ENCODE measurements around the gene RNF157.

RNF157 gene

GRCh38 chr17:76240461-76241203 is at the start of gene RNF157:
Gene RNF157, minus strand, starts transcription at chr17:76240493. Its CDS starts 253 bp downstream, at chr17:76240240.
- DNase-seq = no peak

DNA sequence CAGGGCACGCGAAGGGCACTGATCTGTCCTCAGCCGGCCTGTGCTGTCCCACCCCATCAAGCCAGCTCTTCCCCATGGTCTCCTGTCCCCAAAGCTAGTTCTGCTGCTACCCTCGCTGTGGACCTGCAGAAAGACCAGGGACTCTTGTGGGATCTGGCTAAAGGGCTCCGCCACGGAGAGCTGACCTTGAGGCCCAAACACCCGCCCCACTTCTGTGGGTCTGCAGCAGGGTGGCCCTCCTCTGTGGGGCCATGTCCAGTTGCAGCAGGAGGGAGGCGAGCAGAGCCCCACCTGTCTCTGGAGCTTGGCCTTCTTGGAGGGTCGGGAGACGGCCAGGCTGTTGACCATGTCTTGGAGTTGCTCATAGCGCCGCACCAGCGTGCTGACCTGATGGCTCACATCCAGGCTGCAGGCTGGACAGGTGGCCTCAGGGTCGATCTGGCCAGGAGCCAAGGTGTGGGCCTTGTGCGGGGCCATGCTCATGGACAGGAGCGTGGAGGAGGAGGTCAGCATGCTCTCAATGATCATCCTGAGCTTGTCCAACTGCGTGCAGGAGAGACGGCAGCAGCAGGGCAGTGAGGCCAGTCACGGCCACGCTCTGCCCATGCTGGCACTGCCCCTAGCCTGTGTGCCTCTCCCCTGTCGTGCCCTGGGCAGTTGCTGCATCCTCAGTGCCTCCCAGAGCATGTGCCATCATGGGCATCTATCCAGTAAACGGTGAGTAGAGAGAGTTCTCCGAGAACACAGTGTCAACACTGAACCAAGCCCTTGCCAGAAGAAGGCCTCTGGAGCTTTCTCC is 41.5 kb upstream of the RNF157 start:
- no peak for DNase-seq

DNA sequence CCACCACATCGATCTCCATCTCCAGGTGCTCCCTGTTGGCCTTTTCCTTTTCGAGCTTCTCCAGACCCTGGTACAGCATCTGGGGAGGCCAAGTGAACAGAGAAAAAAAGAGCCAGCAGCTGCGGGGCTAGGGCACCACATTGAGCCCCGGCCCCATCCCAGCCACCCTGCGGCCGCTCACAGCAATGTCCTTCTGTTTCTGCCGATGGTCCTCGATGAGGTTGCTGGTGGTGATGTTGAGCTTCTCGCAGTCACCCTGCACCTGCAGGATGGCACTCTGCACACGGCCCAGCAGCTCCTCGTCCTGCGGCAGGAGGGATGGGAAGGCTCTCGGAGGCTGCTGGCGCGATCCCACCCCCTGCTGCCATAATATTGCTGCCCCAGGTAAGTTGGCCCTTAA is 40.4 kb upstream of the RNF157 start:
- DNase-seq = no peak

DNA sequence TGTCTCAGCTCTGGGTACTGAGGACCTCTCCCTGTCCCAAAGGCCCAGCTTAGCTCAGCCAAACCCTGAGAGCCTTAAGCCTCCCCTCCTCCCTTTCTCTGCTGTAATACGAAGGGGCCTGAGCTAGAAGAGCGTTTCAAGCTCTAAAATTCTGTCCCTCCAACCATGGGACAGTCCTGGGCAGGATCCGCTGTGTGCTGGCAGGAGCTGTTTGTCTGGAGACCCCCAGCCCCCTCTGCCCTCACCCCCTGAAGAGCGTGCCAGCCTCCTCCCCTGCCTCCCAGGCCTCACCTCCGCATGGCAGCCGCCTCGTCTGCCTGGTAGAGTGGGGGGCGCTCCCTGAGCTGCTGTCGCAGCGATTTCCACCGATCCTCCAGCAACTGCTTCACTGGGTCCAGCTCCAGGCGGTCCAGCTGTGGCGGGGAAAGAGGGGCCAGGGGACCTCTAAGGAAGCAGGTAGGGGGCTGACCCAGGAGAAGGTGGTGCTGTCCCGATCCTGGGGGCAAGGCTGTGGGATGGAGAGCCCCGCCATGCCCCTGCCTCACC is 39.5 kb upstream of the RNF157 start:
- no peak for DNase-seq

GRCh38 chr17:76278952-76279741 is 38.9 kb upstream of the RNF157 start:
- DNase-seq = peak; percentile 77

DNA sequence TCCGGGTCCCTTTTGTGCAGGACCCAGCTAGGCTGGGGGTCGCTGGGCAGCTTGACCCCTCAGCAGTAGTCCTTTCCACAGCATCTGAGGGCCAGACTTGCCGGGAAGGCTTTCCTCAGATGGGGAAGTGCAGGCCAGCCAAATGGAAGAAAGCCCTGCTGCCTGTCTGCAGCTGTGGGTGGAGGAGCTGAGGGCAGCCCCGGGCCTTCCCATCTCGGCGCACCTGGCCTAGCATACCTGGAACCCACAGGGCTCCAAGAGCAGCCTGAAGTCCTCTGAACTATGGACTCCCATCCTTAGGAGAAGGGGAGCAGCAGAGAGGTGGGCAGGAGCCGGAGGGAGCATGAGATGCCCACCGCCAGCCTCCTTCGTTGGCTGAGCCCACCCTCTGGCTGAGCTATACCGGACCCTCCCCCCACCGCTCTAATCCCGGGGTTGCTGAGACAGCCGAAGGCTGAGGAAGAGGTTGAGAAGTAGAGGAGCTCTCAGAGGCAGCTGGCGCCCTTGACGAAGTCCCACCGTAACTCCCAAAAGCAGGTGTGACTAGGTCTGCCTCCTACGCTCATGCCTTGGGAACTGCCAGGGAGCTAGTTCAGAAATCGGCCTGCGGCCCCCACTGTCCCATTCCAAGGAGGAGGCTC is 38.1 kb upstream of the RNF157 start:
- DNase-seq = no peak

GRCh38 chr17:76277300-76278267 is 37.3 kb upstream of the RNF157 start:
- DNase-seq = no peak

DNA sequence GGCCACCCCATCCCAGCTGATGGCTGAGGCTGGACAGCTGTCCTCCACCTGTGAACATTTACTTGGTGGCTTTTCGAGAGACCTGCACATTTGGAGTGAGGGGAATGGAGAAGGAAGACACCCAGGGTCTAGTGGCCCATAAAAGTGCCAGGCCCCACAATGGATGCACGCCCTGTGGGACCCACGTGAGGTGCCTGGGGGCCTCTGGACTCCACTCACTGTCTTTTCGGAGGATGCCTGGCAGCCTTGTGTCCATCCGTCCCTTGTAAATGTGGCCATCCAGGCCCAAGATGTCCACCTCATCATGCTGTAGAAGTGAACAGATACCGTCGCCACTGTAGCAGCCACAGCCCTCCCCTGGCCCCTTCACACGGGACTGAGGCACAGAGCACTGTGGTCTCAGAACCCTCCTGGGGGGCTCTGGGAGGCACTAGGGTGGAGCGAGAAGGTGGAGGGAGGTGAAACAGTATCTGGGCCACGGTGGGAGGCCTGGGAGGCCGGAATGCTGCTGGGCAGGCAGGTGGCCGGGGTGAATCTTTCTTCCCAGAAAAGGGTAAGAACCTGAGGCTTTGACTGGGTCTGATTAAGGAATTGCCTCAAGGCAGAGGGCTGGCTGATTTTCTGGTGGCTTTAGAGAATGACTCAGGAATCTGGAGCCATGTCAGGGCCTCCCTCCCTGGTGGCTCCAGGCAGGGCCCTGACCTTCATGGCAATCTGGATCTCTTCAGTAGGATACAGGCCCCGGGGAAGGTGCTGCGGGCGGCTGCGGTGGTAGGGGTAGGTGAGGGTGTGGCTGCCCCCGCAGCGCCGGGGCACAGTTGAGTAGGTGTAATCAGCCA is 36.4 kb upstream of the RNF157 start:
- DNase-seq = no peak

GRCh38 chr17:76276069-76276431 is 35.8 kb upstream of the RNF157 start:
- no peak for DNase-seq

- no peak for DNase-seq
These were observed 35.2 kb upstream of the RNF157 start for GRCh38 chr17:76275382-76276068.

DNA sequence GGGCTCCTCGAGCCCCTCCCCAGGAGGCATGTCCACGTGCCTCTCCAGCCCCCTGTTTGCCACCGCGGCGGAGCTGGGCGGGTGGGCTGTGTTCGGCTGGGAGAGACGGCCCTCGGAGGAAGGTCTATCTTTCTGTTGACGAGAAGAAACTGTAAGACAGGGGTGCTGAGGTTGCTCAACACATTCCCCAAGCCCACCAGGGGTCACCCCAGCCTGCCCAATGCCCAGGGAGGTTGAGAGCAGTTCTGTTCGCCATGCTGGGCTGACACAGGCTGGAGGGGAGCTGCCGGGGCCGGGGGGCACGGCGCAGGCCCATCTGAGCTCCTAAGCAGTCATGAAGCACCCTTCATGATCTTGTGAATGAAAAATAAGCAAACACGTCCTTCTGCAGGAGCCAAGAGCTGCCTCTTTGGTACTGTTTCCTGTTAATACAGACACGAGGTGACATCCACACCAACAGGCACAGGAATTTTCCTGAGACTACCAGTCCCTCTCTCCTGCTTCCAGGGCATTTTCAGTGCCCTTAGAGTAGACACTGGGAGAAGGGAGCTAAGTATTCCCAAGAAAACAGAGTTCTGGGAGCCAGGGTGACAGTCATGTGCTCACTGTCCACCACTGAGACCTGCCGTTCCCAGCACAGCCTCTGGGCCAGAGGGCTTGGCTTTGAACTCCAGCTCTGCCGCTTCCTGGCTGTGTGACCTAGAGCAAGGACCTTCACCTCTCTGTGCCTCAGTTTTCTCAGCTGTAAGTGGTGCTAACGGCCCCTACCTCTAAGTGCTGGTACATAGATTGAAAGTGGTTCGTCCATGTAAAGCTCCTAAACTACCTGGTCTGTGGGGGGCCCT is 34.0 kb upstream of the RNF157 start:
- DNase-seq = no peak

DNA sequence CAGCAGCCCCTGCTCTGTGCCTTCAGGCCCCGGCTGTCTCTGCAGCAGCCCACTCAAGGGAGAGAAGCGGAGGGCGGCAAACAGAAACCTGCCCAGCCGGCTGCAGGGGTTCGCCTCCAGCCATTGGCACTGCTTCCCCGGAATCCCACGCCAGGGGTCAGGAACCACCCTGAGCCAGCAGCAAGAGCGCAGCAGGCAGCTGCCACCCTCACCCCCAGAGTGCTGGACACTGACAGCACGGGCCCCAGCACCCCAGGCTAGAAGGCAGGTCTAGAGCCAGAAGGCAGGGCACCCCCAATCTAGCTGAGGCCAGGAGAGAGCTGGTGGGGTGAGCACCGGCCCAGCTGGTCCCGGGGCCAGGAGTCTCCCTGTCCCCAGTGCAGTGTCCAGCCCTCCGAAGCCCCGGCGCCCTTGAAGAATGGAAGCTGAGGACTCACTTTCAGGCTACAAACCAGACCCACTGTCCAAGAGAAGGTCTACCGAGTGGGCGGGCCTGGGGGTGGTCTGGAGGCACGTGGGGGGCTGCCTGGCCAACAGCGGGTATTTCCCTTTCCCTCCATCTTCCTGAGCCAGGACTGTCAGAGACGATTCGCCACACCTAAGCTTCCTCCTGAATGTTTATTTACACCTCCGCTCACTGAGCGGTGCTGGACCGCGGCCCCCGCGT is 33.3 kb upstream of the RNF157 start:
- no peak for DNase-seq

DNA sequence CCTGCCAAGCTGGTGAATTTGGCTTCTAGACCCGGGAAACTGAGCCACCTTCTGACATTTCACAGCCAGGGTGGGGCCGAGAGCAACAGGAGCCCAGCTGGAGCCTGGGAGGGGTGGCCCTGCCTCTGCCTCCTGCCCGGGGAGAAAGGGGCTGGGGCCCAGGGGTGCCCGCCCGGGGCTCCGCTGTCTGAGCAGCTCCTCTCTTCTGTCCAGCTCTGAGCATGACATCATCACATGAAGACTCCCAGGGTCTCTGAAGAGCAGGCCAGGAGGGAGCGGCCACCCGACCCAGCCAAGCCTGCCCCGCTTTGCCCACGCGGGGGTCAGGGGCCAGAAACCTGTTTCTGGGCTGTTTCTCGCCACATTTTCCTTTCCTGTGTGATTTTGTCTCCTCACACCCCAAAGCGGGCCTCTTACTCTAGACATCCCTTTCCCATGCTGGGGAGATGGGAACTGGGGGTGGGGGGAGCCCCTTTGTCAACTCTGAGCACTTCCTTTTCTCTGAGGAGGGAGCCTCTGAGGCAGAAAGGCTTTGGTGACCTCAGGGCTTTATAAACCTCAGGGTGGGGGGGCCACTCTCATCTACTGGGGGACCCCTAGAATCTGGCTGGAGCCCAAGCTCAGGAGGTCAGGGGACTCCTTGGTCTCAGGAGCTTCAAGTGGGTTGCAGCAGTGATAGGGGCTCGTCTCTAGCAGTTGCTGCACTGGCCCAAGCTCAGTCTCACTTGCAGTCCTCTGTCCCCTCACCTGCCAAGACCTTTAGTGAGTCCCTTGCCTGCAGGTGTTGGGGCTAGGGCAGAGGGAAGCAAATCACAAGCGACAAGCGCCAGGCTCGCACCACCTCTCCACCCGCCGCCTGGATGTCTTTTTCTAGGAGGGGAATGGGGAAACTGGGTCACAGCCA is 32.5 kb upstream of the RNF157 start:
- DNase-seq = no peak

DNA sequence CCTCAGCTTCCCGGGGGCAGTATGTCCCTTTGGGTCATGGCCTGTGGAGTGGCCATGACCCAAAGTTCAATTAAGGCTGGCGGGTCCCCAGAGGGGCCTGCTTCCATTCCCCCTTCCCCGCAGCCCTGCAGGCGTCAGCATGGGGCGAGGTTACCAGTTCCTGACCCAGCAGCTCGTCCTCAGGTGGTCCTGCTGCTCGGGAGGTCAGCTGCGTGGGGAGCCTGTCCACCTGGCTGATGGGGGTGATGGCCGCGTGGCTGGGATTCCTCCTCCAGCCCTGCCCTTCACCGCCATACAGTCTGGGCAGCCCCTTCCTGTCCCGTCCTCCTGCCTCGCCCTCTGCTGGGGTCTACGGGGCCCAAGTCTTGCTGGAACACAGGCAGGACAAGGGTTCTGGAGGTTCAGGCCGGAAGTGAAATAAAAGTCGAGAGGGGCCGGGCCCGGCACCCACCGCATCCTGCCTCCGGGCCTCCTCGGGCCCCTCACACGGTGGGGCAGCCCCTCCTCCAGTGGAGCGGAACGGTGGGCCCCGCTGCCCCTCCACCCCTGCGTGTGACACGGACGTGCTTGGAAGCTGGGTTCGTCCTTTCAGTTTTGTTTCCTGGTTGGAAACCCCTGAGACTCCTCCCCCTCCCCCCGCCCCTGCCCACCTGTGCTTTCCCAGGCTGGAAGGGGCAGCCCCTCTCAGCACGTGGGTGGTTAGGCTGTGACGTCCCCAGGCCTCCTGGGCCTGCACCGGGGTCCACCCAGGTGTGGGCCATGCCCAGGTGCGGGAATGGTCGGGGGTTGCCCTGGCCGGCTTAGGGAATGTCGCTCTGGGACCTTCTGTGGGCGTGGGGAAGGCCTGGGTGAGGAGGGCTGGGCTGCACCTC is 31.6 kb upstream of the RNF157 start:
- no peak for DNase-seq

- DNase-seq = no peak
These were observed 30.7 kb upstream of the RNF157 start for GRCh38 chr17:76270770-76271668.
